HG03565 (cell line): ENCODE data around the gene CAMKMT.
A peak's percentile ranks its signal among the peaks of the same experiment; 100 is the strongest.

Experiments
- ATAC-seq: cut with Tn5 transposase; IDR thresholded peaks from one replicate; pipeline ENCODE4 v1.9.1; 2021; ENCODE audit warnings: mild to moderate bottlenecking, moderate library complexity; ENCODE audit not compliant: unreplicated experiment

The CAMKMT gene

DNA sequence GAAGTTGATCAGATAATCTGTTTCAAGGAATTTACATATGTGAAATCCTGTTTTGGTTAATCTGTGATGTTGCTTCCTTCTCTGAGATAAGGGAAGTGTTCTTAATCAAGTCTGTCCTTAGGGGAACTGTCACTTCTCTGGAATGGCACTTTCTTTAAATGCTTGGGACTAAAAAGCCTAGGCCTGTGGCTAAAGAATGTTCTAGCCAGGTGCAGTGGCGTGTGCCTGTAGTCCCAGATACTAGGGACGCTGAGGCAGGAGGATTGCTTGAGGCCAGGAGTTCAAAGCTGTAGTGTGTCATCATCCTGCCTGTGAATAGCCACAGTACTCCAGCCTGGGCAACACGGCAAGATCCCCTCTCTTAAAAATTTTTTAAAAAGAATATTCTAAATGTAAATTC, 362.2 kb downstream of the CAMKMT start:
- no peak for ATAC-seq

DNA sequence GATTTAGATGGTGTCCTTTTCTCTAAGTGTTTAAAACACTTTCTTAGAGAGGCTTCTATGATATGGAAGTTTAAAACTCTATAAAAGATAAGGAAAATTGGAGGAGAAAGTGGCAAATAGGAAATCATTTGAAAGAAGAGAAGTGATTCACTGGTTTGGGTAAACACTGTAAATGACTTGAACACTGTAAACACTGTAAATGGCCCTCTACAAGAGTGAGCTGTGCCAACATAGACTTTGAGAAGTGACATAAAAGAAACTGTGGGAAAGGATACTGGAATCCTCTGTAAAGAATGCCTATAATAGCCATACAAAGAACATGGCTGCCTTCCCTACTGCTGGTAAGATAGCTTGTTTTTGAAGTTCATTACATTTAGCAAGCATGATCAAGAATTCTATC, 368.8 kb downstream of the CAMKMT start:
- ATAC-seq = no peak

DNA sequence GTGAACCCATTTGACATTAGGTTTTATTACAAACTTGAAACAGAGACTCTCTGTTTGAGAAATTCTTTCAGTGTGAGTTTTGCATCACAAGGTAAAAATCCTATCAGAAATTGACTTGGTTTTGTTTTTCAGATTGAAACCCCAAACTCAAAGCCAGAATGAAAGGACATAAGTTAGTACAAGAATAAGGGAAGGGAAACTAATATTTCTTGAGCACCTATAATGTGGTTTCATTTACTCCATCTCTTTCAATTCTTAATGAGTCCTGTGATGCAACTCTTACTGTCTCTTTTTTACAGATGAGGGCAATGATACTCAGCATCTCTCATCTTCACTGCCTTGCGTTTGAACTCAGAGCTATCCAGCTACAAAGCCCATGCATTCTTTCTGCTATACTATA, 369.8 kb downstream of the CAMKMT start:
- peak; percentile 94 for ATAC-seq

DNA sequence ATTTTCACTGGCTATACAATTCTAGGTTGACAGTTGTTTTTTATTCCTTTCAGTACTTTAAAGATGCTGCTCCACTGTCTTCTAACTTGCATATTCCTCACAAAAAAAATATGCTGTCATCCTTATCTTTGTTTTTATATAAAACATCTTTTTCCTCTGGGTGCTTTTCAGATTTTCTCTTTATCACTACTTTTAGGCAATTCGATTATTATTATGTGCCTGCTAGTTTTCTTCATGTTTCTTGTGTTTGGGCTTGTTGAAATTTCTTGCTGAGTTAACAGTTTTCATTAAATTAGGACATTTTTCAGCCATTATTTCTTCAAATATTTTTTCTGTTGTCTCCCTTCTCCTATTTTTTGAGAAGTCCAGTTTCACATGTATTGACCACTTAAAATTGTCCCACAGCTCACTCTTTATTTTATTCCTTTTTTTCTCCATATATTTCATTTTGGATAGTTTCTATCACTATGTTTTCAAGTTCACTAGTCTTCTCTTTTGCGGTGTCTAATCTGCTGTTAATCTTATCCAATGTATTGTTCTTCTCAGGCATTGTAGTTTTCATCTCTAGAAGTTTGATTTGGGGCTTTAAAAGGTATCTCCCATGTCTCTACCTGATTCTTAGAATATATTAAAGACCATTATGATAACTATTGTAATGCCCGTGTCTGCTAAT, 374.7 kb downstream of the CAMKMT start:
- no peak for ATAC-seq

DNA sequence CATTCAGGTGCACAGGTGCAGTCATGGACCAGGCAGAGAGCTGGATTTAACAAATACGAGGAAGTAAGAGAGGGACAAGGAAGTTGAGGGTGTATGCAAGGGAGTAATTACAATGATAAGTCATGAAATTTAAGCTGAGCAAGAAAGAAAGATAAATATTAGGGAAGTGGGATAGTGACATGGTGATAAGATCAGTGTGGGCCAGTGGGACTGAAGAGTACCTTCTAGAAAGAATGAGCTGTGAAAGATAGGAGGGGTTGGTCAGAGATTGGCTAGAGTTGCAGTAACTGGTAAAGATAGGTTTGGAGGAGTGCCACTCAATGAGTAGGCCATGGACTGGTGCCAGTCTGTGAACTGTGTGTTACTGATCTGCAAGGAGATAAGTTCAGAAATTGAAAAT, 378.9 kb downstream of the CAMKMT start:
- no peak for ATAC-seq

DNA sequence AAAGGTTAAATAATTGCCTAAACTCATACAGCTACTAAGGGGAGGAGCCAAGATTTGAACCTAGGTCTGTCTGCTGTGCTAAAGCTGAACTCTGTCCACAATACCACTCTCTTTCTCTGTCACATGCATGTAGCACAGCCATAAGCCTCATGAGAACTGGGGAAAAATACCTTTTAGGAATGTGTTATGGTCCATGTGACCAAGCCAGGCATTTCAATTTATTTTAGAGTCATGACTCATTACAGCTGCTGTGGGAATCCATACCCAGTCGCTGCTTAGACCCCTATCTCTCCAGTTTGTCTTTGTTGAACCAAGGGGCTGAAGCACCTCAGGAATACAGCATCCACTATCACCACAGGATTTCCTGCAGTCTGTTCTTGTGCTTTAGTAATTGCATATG, 379.8 kb downstream of the CAMKMT start:
- no peak for ATAC-seq

DNA sequence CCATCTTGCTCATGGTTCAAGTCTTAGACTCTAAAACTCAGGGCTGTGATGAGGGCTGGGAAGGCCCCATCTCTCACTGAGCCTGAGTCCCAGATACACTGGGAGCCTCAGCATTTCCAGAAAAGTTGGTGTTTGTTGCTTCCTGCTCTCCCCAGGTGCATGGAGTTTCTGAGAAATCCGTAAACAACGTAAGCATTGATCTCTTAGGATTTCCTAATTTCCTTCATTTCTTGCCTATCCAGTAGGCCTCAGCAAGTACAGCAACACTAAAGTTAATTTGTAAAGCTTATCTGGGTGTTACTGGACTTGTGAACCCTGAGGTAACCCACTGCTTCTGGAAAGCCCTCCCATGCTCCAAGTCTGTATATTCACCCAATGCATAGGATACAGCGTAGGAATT, 380.3 kb downstream of the CAMKMT start:
- no peak for ATAC-seq

DNA sequence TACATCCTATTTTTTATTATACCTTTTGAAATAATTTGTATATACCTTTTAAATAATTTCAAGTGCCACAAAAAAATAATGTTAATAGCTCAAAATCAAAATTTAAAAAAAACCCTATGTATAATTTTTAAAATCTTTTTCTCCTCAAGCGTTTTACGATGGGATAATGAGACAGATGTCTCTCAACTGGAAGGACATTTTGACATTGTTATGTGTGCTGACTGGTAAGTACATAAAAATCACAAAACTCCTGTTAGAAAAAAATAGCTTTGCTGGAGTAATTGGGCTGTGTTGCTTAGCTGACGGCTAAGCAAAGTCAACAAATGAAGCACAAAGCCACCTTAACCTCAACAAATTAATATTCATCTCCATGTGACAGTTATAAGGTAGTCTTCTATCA, 381.7 kb downstream of the CAMKMT start:
- no peak for ATAC-seq

DNA sequence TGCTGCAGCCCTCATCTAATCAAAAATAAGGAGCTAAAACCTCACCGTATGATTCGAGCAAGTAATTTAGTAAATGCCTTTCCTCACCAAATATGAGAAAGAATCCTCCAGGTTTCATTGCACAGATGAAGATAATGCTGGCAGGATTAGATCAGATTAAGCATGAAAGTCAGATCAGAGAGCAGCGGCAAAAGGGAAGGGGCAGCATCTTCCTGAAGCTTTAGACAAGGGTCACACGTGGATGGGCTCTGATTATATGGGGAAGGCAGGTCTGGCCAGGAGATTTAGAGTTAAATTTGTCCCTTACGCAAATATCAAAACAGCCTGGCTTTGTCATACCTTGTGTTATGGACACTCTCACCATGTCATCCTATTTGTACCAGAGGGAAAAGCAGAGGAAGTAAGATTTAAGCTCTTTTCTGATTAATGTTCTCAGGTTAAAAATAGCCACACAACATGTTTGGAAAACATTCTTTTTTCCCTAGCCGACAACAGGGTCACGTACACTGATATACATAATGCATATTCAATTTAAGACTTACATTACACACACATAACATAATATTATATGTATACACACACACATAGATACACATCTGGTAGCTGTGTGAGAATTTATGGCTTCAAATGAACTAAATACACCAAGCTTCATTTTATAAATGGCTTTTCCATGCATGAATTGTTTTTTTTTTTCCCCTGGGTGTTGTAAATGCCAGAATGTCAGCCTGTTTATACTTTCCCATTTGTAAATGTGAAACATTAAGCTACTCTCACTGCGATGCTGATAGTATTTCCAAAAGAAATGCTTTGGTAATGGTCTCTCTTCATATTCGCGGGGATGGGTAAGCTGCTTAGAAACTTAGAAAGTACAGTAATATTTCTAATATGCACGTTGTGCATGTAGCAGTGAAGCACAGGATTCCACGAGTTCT, 383.5 kb downstream of the CAMKMT start:
- ATAC-seq = no peak

DNA sequence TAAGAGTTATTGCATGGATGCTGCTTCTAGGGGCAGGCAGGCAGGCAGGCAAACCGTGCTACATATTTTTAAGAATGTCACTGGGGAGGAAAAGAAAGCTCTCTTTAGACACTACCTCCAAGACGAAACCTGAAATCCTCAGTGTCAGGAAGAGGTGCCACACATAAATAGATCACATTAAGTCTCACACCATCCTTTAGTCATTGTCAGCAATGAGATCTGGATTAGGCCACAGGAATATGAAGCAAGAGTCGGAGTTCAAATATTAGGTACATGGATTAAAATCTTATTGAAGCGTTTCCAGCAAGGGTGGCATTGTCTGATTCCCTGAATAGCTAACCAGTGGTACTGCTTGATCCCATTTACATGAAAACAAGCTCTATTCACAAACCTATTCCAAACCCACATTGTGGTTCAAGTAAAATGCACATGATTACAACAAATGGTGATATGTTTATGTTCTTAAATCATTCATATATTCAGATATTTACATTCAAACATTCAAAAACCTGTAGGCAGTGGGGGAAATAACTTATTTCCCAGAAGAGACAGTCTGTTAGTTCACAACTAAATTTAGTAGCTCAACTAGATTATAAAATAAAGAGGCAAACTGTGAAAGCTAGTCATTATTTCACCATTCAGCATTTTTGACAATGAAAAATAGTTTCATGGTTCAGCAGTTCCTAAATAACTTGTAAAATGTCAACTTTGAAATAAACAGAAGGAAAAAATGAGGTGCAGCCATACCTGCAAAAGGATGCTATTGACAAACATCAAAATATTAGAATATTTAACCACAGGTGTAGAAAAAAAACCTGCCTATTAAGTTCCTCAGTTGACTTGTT, 384.4 kb downstream of the CAMKMT start:
- no peak for ATAC-seq

DNA sequence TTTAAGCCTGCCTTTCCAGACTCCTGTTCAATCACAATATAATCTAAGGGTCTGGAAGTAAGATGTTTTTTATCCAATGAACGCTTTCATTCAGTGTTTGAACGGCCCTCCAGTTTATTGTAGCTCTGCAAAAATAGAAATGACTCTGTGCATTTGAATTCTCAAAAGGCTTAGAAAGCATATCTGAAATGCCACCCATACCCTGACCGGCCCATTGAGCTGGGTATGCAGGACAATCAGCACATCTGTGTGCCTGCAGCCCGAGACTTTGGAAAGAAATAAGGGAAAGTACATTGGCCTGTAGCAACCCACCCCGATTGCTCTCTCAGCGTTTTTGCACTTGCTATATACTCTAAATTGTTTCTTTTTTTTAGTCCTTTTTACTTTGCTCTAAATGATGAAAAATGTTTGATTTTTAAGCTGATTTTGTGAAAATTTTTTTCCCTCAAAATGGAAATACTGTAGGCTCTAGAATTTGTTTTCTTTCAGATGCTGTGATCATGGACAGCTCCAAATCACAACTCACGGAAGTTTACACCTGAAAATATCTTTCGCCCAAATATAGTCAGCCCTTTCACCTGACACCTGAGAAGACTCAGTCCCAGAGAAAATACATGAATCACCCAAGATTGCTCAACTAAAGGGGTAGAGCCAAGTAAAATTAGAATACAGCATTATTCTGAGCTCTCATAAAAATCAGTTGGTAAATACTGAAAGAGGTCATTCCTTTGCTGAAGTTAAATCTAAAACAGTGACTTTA, 385.3 kb downstream of the CAMKMT start:
- no peak for ATAC-seq

DNA sequence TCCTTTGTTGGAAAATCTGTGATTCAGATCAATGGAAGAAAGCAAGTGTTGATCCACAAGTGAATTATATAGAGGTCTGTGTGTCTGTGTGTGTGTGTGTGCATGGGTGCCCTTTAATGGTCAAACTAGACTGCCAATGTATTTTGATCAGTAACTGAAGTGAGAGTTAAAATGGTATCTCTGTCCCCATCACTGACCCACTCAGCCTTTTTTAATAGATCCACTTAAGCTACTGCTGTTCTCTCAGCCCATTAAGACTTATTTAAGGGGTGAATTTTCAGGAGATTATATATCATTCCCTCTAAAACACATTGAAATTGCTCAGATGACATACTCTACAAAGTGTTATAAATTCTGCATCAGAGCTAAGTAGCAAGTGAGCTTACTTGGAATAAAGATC, 386.0 kb downstream of the CAMKMT start:
- ATAC-seq = no peak

DNA sequence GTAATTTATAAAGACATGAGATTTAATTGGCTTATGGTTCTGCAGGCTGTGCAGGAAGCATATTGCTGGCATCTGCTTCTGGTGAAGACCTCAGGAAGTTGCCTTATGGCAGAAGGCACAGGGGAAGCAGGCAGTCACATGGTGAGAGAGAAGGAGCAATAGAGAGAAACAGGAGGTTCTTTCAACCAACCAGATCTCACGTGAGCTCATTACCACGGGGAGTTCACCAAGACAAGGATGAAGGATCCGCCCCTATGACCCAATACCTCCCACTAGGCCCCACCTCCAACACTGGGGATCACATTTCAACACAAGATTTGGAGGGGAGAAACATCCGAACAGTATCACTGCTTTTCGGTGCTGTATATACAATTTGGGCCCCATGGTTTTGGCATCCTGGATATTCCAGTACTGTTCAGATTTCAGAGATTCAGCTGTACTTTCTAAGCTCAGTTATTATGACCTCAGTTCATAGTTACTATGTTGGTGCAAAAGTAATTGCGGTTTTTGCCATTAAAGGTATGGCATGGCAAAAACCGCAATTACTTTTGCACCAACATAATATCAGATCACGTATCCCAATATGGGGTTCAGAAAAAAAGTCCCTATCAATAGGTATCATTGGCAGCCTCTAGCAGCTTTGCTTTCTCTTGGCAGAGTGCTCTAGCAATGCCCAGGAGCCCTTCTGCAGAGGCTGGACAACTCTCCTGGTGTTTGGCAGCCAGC, 390.2 kb downstream of the CAMKMT start:
- ATAC-seq = no peak

DNA sequence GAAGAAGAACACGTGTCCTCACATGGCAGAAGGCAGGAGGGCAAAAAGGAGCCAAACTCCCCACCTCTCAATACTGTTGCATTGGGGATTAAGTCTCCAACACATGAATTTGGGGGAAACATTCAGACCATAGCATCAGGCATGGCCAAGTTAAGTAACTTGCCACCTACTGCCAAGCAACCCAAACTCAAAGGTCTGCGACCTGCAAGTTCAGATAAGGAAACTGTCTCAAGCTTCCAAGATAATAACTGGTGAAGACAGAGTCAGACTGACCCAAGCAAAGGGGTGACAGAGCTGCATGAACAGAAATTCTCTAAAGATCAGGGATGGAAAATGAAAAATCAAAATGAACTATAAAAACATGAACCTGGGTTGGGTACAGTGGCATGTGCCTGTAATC, 391.0 kb downstream of the CAMKMT start:
- ATAC-seq = no peak

DNA sequence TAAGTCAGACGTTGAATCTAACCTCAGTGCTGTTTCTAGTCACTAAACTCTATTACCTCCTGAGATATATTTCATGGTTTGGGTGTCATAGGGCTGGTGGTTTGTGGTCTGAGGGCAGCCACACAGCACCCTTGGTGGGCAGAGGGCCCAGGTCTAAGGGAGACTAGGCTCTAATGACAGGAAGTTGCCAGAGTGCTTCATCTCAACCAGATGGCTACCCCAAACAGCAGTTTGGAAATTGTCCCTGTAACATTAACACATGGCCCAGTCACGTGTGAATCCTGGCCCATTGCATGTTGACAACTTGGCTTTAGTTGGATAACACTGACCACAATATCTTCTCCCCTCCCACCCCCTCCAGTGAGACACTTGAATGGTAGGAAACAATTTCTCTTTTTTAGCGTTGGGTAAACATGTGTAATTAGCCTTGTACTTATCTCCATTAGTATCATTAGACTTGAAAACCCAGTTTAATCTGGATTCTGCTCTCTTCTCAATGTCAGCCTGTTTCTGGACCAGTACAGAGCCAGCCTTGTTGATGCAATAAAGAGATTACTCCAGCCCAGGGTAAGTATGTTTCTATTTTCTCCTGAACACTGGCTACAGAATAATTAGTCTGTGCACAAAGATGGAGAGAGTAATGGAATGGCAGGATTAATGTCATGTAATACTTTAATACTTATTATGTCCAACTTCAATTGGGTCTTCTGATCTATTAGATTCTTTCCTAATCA, 392.0 kb downstream of the CAMKMT start:
- ATAC-seq = peak; percentile 61

DNA sequence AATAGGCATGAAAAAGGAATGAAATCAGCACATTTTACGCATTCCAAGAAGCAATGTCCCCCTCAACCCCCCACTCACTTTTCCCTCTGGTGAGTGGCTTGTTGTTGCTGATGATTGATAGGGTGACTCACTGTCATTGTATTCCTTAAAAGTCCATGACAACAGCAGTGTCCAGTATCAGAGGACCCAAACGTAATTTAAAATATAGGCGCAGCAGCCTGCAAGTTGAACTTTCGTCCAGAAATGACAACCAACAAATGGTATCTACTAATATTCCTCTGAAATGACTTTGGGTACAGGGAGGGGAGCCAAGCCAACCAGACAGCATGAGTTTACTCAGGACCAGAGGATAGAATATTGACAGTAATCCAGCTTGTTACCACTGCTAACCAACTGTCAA, 396.8 kb downstream of the CAMKMT start:
- no peak for ATAC-seq

DNA sequence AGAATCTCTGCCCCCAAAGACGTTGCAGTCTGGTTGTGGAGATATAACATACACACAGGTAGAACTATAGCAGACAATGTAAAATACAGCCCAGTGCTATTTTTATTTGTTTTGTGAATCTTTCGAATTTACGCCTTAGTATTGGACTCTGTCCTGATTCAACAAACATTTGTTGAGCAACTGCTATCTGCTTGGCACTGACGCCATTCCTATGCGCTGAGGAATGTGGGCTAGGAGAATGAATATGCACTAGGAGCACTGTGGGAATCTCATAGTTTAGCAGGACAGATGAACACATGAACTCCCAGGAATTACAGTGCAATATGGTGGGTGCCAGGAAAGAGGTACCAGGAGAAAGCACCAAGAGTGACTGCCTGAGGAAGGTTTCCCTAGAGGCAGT, 398.1 kb downstream of the CAMKMT start:
- ATAC-seq = no peak

DNA sequence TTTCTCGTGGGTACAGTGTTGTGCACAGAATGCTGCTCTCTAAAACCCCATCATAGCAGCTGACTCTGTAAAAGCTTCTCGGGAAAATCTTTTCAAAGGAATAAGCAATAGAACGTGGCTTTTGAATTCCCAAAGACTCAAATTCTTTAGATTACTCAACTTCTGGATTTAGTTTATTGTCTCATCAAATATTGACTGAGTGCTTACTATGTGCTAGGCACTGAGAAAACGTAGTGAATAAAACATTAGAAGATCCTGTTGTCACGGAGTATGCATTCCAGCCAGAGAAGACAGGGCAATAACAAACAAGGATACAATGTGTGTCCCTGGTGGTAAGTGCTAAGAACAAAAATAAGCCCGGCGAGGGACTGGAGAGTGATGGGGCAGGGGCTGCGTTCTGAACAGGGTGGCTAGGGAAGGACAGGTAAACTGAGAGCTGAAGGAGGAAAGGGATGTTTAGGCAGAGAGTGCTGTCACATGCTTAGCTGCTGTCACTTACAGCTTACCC, 401.6 kb downstream of the CAMKMT start:
- ATAC-seq = no peak

DNA sequence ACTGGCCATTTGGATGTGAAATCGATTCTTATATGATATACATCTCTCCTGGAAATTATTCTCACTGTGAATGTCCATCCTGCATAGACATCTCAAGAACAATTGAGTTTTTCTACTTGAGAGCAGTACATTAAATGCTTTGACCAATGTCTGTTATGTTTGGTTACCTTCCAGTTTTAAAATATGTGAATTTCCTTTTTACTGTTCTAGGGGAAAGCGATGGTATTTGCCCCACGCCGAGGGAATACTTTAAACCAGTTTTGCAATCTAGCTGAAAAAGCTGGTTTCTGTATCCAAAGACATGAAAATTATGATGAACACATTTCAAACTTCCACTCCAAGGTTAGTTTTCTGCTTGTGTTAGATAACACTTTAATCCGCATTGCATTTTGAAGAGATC, 404.5 kb downstream of the CAMKMT start:
- ATAC-seq = no peak
